Measurements from ENCODE around the gene ACSL4. TPM values are rescaled to one million over a fixed set of nuclear protein-coding genes. Genes with fewer than 3 reads are reported as not detected.

Gene ACSL4
- total RNA-seq, 4 donors from 2014 or later, result 25.5 to 53.5 (median 47.0) TPM

GRCh38 chrX:109774706-109775105 is 41.6 kb upstream of the ACSL4 start:
- DNase-seq (ENCODE audit: low spot score in 2 of 2), result no peak
- intact Hi-C loops (cut with DNase I; ENCODE audit: low total_unique reads), result no loop called here

GRCh38 chrX:109774136-109774535 is 41.1 kb upstream of the ACSL4 start:
- intact Hi-C loops (cut with DNase I; ENCODE audit: low total_unique reads), result no loop called here
- WGBS, 2 donors, result 85 to 100% methylated on average over 1 of the region's 1 CpG
- TF ChIP-seq POLR2A (IDR thresholded peaks at IDR 0.05) (no peak), CTCF (IDR thresholded peaks at IDR 0.05) (no peak)
- no peak overlapping the region for H3K4me3 ChIP-seq (ENCODE audit: low read depth, poor library complexity, severe bottlenecking)
- DNase-seq (ENCODE audit: low spot score in 2 of 2), result no peak

More at GRCh38 chrX:109774706-109775105, 41.6 kb upstream of the ACSL4 start:
- WGBS, 2 donors, result 59 to 71% methylated on average over 5 of the region's 5 CpGs
- H3K4me3 ChIP-seq (ENCODE audit: low read depth, poor library complexity, severe bottlenecking), result no peak overlapping the region
- TF ChIP-seq POLR2A (IDR thresholded peaks at IDR 0.05), result no peak
- no peak for TF ChIP-seq CTCF (IDR thresholded peaks at IDR 0.05)

- no peak for DNase-seq (ENCODE audit: low spot score in 2 of 2)
- WGBS, 2 donors, result 80 to 87% methylated on average over 2 of the region's 2 CpGs
- intact Hi-C loops (cut with DNase I; ENCODE audit: low total_unique reads), result no loop called here
Measured at GRCh38 chrX:109773374-109773773, 40.3 kb upstream of the ACSL4 start.

GRCh38 chrX:109770780-109771179 is 37.7 kb upstream of the ACSL4 start:
- TF ChIP-seq CTCF (IDR thresholded peaks at IDR 0.05) (no peak), POLR2A (IDR thresholded peaks at IDR 0.05) (no peak)
- DNase-seq (ENCODE audit: low spot score in 2 of 2), result no peak
- whole genome bisulfite sequencing, 2 donors, result 79 to 100% methylated on average over 2 of the region's 2 CpGs
- intact Hi-C loops (cut with DNase I; ENCODE audit: low total_unique reads), result no loop called here
- no peak overlapping the region for H3K4me3 ChIP-seq (ENCODE audit: low read depth, poor library complexity, severe bottlenecking)

More at GRCh38 chrX:109773374-109773773, 40.3 kb upstream of the ACSL4 start:
- TF ChIP-seq POLR2A (IDR thresholded peaks at IDR 0.05), result no peak
- no peak for TF ChIP-seq CTCF (IDR thresholded peaks at IDR 0.05)
- H3K4me3 ChIP-seq (ENCODE audit: low read depth, poor library complexity, severe bottlenecking), result no peak overlapping the region

GRCh38 chrX:109760922-109761250 is 27.8 kb upstream of the ACSL4 start:
- intact Hi-C loops (cut with DNase I; ENCODE audit: low total_unique reads), result no loop called here
- H3K4me3 ChIP-seq (ENCODE audit: low read depth, poor library complexity, severe bottlenecking), result no peak overlapping the region
- no peak for DNase-seq (ENCODE audit: low spot score in 2 of 2)
- TF ChIP-seq POLR2A (IDR thresholded peaks at IDR 0.05), result no peak
- TF ChIP-seq CTCF (IDR thresholded peaks at IDR 0.05), result no peak
- WGBS, 2 donors, result 53 to 57% methylated on average over 2 of the region's 2 CpGs

GRCh38 chrX:109760209-109760921 is 27.3 kb upstream of the ACSL4 start:
- TF ChIP-seq POLR2A (IDR thresholded peaks at IDR 0.05), result no peak
- no peak for TF ChIP-seq CTCF (IDR thresholded peaks at IDR 0.05)
- intact Hi-C loops (cut with DNase I; ENCODE audit: low total_unique reads), result no loop called here
- WGBS, 2 donors, result 32 to 50% methylated on average over 5 of the region's 5 CpGs
- no peak for DNase-seq (ENCODE audit: low spot score in 2 of 2)
- H3K4me3 ChIP-seq (ENCODE audit: low read depth, poor library complexity, severe bottlenecking), result no peak overlapping the region

Measured in lower leg skin (tissue), 4 donors.